NCI-H345 treated with DMSO at 0.1 percent for 48 hours (cell line): ENCODE data around the gene CXCR2.
"Not testable (repeated sequence)": the region's sequence is repeated elsewhere in the genome, so short reads cannot be mapped to it uniquely, and the experiment has no call there.

Source experiments
- DNase-seq: peaks from one replicate; lab custom pipeline; 2025; ENCODE audit not compliant: unreplicated experiment; lab: John Stamatoyannopoulos, UW

CXCR2 gene

GRCh38 chr2:218125626-218126080 lies at the start of gene CXCR2:
Gene CXCR2, plus strand, starts transcription at chr2:218126028. Its CDS starts 8,774 bp downstream, at chr2:218134802.
- no peak for DNase-seq

- DNase-seq: no peak
These were observed 48.2 kb upstream of the CXCR2 start for GRCh38 chr2:218077464-218078216.

GRCh38 chr2:218079943-218080913 lies 45.6 kb upstream of the CXCR2 start:
- DNase-seq: peak; percentile 17

GRCh38 chr2:218081063-218081462 lies 44.8 kb upstream of the CXCR2 start:
- DNase-seq: no peak

GRCh38 chr2:218081695-218082094 lies 44.1 kb upstream of the CXCR2 start:
- DNase-seq: no peak

- no peak for DNase-seq
These were observed 43.1 kb upstream of the CXCR2 start for GRCh38 chr2:218082586-218083351.

GRCh38 chr2:218083352-218083676 lies 42.5 kb upstream of the CXCR2 start:
- no peak for DNase-seq

GRCh38 chr2:218086478-218086877 lies 39.4 kb upstream of the CXCR2 start:
- no peak for DNase-seq

- DNase-seq: no peak
These were observed 36.6 kb upstream of the CXCR2 start for GRCh38 chr2:218089259-218089658.

GRCh38 chr2:218091746-218092145 lies 34.1 kb upstream of the CXCR2 start:
- no peak for DNase-seq

- no peak for DNase-seq
These were observed 31.9 kb upstream of the CXCR2 start for GRCh38 chr2:218093879-218094278.

GRCh38 chr2:218095853-218096252 lies 30.0 kb upstream of the CXCR2 start:
- DNase-seq: no peak

GRCh38 chr2:218097975-218098374 lies 27.9 kb upstream of the CXCR2 start:
- DNase-seq: no peak

- not testable (repeated sequence) for DNase-seq
These were observed 17.0 kb upstream of the CXCR2 start for GRCh38 chr2:218108834-218109233.

- DNase-seq: not testable (repeated sequence)
These were observed 4.0 kb upstream of the CXCR2 start for GRCh38 chr2:218121789-218122188.

GRCh38 chr2:218122286-218122685 lies 3.5 kb upstream of the CXCR2 start:
- DNase-seq: not testable (repeated sequence)

GRCh38 chr2:218123986-218124385 lies 1.8 kb upstream of the CXCR2 start:
- DNase-seq: no peak

- DNase-seq: no peak
These were observed 733 bp upstream of the CXCR2 start for GRCh38 chr2:218125095-218125494.

GRCh38 chr2:218127929-218128455 lies 2.2 kb downstream of the CXCR2 start:
- DNase-seq: no peak

GRCh38 chr2:218128781-218129457 lies 3.1 kb downstream of the CXCR2 start:
- no peak for DNase-seq
